SK-N-SH treated with all-trans-retinoic acid at 6 μM for 48 hours (cell line): ENCODE measurements around the gene SPTLC1.

Source experiments
- CSDC2 ChIP-seq: fragments of 250-450 bp; sonication (Bioruptor Pico); IDR thresholded peaks from 2 replicates; pipeline ENCODE4 v1.5.0; 2020; ENCODE audit warnings: mild to moderate bottlenecking, moderate library complexity
- ESRRG ChIP-seq: fragments of 250-450 bp; sonication (Bioruptor Pico); IDR thresholded peaks from 2 replicates; pipeline ENCODE4 v1.6.1; 2021; ENCODE audit warnings: mild to moderate bottlenecking
- OSR1 ChIP-seq: fragments of 250-450 bp; sonication (Bioruptor Pico); IDR thresholded peaks from 2 replicates; pipeline ENCODE4 v1.8.0; 2022; ENCODE audit warnings: moderate library complexity, mild to moderate bottlenecking, inconsistent platforms
- ZFP3 ChIP-seq: fragments of 250-450 bp; sonication (Bioruptor Pico); IDR thresholded peaks from 2 replicates; pipeline ENCODE4 v1.5.0; 2020; ENCODE audit warnings: mild to moderate bottlenecking, moderate library complexity
- ZFP30 ChIP-seq: fragments of 450-650 bp; formaldehyde crosslinking; IDR thresholded peaks from 2 replicates; pipeline ENCODE4 v1.5.0; 2022; ENCODE audit warnings: mild to moderate bottlenecking, moderate library complexity
- ZNF565 ChIP-seq: fragments of 450-650 bp; formaldehyde crosslinking; conservative IDR thresholded peaks from 2 replicates; pipeline ENCODE4 v1.5.0; 2020; ENCODE audit warnings: low read depth, mild to moderate bottlenecking, moderate library complexity
- TF ChIP-seq, protein P1 (sequence below): fragments of 250-450 bp; sonication (Bioruptor Pico); IDR thresholded peaks from 2 replicates; pipeline ENCODE4 v1.5.1; 2020; ENCODE audit warnings: low read depth, mild to moderate bottlenecking, moderate library complexity

- no peak for TF ChIP-seq ESRRG
- TF ChIP-seq ZFP3 (CRISPR knock-in tag): no peak
- TF ChIP-seq CSDC2 (CRISPR knock-in tag): no peak
- no peak for TF ChIP-seq OSR1
- no peak for TF ChIP-seq ZNF565
- TF ChIP-seq ZFP30 (CRISPR knock-in tag): no peak
- TF ChIP-seq, protein P1, sequence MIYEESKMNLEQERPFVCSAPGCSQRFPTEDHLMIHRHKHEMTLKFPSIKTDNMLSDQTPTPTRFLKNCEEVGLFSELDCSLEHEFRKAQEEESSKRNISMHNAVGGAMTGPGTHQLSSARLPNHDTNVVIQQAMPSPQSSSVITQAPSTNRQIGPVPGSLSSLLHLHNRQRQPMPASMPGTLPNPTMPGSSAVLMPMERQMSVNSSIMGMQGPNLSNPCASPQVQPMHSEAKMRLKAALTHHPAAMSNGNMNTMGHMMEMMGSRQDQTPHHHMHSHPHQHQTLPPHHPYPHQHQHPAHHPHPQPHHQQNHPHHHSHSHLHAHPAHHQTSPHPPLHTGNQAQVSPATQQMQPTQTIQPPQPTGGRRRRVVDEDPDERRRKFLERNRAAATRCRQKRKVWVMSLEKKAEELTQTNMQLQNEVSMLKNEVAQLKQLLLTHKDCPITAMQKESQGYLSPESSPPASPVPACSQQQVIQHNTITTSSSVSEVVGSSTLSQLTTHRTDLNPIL (CRISPR knock-in tag): no peak
Observed at GRCh38 chr9:92032891-92033290, 82.3 kb downstream of the SPTLC1 start.
